C4-2B (cell line): ENCODE data around the gene UBASH3B.

Experiments used
- H3K27ac ChIP-seq: fragments of 450-650 bp; 2 replicates; pipeline ENCODE4 v1.5.1; 2017
- ZFX ChIP-seq: fragments of 450-650 bp; IDR thresholded peaks from 2 replicates; pipeline ENCODE4 v1.6.1; 2017
- TF ChIP-seq, protein P1 (sequence below): fragments of 450-650 bp; conservative IDR thresholded peaks from 2 replicates; pipeline ENCODE4 v1.5.1; 2017; ENCODE audit warnings: mild to moderate bottlenecking

UBASH3B gene

DNA sequence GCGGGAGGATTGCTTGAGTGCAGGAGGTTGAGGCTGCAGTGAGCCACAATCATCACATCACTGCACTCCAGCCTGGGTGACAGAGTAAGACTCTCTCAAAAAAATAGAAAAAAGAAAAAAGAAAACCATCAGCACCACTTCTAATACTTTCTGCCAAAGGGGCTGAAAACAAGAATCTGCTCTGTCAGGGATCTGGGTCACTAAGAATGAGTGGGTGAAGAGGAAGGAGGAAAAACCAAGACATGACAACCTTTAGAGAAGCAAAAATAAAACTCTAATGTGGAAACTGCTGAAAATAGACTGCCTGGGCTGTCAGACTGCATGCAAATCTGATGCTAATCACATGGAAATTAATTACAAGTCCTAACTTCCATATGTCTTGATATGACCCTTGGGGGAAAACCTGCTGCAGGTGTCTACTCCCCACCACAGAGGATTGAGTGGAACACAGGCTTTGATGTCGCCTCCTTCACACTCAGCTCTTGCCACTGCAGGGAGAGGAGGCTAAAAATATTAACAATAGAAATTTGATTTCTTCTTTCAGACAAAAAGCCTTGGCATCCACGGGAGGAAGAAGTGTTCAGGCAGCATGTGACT, 120.3 kb downstream of the UBASH3B start:
- no peak overlapping the region for H3K27ac ChIP-seq
- TF ChIP-seq ZFX: no peak
- TF ChIP-seq, protein P1, sequence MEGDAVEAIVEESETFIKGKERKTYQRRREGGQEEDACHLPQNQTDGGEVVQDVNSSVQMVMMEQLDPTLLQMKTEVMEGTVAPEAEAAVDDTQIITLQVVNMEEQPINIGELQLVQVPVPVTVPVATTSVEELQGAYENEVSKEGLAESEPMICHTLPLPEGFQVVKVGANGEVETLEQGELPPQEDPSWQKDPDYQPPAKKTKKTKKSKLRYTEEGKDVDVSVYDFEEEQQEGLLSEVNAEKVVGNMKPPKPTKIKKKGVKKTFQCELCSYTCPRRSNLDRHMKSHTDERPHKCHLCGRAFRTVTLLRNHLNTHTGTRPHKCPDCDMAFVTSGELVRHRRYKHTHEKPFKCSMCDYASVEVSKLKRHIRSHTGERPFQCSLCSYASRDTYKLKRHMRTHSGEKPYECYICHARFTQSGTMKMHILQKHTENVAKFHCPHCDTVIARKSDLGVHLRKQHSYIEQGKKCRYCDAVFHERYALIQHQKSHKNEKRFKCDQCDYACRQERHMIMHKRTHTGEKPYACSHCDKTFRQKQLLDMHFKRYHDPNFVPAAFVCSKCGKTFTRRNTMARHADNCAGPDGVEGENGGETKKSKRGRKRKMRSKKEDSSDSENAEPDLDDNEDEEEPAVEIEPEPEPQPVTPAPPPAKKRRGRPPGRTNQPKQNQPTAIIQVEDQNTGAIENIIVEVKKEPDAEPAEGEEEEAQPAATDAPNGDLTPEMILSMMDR: no peak

DNA sequence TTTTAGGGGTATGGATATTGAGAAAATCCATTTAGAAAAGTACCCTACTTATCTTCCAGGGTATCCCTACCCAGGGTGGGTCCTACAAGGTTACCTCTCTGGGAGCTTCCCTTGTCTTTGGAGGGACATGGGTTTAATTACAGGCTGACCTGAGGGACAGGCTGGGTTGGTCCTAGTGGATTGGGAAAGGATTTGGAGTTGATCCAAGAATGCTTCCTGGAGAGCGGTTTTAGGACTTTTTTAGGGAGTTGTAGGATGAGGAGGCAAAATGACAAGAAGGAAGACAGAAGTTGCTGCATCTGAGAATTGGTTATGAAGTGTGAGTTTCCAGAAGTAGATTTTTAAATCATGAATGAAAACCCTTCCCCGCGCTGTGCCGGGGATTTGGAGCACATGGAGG, 121.0 kb downstream of the UBASH3B start:
- H3K27ac ChIP-seq: no peak overlapping the region
- TF ChIP-seq, protein P1: no peak
- no peak for TF ChIP-seq ZFX

DNA sequence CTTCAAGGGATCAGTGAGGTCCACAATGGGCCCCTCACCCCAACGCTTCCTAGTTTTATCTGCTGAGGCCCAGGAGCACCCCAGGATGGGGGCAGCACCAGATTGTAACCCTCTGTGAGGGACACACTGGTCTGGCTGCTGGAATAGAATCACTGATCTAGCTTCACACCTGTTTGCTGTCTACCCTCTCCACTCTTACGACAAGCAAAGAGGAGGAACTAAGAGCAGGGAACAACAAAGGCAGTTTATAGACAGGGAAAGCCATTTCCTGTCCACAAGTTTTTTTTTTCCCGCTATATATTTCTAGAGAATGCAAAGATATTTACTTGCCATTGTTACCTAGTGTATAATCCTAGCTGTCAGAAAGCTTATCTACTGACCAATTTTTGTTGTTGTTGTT, 121.8 kb downstream of the UBASH3B start:
- TF ChIP-seq, protein P1: no peak
- no peak for TF ChIP-seq ZFX
- H3K27ac ChIP-seq: no peak overlapping the region

DNA sequence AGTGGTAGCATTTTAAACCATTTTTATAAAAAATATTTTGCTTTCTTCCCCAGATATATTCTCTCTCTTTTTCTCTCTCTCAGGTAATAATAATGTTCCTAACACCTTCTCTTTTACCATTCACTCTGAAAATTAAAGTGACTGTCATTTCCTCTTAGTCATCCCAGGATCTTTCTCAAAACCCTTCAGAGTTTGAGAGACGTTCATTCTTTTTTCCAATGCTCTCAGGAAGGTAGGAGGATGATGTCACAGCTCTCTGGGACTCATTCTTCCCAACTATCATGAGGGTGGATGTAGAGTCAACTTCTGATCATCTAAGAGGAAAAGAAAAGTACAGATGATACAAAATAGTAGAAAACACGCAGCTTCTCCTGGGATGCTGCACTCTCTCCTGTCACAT, 122.6 kb downstream of the UBASH3B start:
- H3K27ac ChIP-seq: no peak overlapping the region
- no peak for TF ChIP-seq ZFX
- TF ChIP-seq, protein P1: no peak

DNA sequence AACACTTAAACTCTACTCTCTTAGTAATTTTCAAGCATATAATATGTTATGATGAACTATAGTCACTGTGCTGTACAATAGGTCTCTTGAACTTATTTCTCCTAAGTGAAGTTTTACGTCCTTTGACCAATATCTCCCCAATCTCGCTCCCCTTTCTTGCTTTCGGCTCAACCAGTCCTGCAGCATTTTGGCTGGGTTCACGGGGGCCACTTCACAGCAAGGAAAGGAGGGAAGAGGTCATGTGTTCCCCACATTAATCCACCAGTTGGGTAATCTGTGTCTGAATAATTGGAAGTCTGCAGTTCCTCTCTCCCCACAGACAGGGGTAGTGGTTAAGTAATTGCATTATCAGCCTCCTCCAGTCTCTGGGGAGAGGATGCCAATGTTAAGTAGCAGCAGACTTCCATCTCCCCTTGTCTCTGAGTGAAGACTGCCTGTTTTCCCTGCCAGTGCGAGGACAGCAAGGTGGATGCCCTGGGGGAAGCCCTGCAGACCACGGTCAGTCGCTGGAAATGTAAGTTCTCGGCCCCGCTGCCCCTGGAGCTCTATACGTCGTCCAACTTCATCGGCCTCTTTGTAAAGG, 123.6 kb downstream of the UBASH3B start:
- no peak overlapping the region for H3K27ac ChIP-seq
- TF ChIP-seq ZFX: no peak
- TF ChIP-seq, protein P1: no peak

DNA sequence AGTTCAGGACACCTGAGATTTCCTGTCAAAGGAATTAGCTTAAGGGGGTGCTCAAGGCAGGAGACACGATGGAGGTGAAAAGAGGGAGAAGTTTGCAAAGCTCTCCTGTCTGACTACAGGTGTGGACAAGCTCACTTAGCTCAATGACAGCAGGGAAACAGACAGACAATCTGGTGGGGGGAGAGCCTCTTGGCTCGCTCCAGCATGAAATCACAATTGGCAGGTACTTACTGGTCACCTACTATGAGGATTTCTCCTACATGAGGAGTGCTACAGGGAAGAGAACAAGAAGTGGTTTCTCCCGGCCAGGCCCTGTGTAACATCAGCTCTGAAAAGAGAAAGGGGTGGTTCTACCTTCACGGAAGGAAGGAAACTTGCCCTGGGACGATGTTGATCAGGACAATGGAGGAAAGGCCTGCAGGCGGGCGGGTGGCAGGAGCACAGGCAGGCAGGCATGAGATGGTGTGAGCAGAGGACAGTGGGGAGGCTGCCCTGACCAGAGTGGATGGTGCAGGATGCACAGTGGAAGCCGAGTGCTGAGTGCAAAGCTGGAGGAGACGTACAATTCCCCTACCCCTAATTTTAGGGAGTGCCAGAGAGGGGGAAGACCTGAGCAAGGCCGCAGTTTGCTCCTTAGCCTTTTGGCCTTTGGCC, 124.9 kb downstream of the UBASH3B start:
- H3K27ac ChIP-seq: no peak overlapping the region
- TF ChIP-seq, protein P1: no peak
- TF ChIP-seq ZFX: no peak
